Fibroblast of peridontal ligament (primary cell): ENCODE results near the gene BGN.

Experiments
- DNase-seq: peaks from one replicate; pipeline ENCODE4 v3.0.0-alpha.2; 2010; ENCODE audit errors: extremely low read depth

The BGN gene

DNA sequence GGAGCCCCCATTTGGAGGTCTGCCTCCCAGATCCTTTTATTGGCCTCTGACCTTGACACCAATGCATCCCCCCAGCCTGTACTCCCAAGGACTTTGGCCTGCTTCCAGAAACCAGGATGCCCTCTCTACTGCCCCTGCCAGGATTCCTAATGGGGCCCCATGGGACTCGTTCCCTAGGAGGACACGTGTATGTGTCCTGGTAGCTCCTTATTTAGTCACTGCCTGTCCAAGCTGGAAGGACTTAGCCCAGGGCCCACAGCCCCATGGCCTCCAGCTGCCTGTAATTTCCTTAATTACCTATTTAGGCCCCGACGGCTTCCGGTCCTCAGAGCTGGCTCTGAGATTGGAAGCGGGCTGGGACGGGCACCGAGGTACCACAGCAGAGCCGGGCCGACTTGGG is 32.0 kb downstream of the BGN start:
- no peak for DNase-seq

DNA sequence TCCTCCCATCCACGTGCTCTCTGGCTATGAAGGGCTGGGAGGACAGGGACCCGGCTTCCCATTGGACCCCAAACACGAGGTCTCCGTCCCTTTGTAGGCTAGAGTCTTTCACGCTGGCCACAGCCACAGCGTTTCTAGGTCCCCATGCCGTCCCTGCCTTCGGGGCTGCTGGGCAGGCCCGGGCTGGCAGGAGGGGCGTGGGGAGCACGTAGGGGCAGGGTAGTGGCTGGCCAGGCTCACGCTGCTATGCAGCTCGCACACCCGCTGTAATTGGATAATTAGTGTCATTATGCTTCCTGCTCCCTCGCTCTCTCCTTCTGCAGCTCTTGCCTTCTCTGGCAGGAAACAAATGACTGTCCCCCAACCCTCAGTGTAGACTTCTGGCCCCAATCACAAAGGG is 32.4 kb downstream of the BGN start:
- no peak for DNase-seq

DNA sequence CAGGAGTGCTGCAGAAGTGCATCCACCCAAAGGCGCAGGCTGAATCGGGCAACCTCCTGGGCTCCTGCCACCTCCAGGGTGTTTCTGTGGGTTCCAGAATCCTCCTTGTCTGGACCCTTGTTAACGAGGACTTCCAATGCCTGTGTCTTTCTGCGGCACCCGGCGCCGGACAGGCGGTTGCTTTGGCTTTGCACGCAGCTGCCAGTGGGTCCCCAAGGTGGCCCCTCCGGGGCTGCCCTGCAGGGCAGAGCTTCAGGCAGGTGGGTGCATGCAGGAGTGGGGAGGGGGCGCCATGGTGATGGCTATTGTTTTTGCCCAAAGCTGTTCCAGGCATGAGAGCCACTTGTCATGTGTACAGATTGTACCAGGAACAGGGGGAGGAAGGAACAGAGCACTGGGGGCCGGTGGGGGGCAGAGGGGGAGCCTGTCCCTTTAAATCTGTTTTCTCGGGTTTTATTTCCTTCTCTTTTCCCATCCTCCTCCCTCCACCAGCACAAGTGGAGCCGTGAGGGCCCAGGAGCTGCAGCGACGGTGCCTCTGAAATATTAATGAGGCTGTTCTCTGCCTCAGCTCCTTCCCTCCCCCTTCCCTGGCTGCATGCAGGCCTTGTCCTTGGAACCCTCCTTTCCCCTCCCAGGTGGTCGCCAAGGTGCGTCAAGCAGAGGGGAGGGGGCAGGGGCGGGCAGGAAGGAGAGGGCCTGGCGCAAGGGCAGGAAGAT is 35.8 kb downstream of the BGN start:
- DNase-seq = no peak

DNA sequence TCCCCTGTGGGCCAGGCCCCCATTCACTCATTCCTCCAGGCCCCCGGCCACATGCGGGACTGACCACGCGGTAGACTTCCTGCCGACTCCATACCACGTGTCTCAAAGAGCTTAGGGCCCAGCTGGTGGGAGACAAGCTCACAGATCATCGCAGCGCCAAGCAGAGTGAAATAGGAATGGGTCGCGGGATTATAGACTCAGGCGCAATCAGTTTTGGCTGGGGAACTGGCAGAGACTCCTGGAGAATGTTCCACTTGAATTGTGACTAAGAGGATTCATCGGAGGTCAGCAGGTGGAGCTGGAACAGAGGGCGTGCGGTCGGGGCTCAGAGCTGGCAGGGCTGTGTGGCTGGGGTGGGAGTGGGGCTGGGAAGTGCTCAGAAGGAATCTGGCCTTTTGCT is 38.3 kb downstream of the BGN start:
- DNase-seq = no peak

DNA sequence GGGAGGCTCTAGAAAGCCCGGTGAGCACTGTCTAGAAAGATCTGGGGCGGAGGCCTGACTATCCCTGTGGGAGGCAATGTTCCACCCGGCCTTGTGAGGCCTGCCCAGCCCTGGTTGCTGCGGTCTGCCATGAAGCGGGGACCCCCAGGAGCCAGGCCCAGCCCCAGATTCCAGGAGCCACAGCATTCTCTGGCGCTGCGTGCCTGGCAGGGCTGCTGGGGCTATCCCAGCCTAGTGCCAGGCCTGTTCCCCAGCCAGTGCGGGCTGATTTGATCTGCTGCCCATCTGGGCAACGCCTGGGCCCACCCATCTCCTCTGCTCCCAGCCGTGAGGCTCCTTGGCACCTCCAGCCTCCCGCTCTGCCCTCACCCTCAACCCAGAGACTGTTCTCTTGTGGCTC is 42.3 kb downstream of the BGN start:
- no peak for DNase-seq

DNA sequence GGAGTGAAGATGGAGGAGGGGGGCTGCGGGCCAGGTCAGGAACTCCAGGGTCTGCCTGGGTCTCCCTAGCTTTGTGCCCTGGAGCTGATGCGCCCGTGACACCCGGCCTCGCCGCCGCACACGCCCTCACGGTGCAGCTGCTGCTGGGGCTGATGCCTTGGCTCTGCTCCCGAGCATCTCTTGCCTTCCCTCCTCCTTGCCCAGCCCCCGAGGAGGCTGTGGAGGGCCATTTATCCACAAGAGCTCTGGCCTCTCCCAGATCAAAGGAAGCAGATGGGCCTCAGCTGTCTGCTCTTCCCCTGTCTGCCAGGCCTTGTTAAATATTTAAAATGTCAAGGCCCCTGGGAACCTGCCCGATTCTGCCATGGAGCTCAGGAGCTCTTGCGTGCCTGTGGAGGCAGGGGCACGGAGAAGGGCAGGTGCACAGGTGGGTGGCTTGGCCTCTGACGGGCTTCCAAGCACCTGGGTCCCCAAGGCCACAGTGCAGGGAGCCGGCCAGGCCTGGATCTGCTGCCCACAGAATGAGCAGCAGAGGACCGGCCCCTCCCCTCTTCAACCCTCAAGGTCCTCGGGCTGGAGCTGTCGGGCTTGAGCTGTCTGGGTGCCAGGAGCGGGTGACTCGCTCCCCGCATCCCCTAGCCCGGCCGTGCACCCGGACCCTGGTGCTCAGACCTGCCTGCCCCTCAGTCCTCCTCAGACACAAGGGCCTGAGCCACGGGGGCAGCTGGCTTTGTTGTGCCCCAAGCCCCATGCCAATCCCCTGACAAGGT is 42.9 kb downstream of the BGN start:
- no peak for DNase-seq

DNA sequence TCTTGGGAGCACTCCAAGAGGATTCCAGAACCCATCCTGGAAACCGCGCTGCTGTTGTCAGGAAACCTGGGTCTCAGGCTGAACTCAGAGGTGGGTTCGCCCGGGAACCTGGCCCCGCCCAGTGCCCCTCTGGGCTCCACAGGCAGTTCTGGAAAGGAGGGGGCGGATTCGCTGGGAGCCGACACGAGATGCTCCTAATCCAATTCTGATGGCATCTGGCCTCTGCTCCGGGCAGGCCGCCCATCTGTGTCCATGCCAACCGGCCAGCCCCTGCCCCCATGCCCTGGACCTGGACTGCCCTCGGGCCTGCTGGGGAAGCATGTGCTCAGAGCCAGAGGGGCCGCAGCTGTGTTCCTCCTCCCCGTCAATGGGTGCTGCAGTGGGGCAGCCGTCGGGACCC is 43.6 kb downstream of the BGN start:
- no peak for DNase-seq

DNA sequence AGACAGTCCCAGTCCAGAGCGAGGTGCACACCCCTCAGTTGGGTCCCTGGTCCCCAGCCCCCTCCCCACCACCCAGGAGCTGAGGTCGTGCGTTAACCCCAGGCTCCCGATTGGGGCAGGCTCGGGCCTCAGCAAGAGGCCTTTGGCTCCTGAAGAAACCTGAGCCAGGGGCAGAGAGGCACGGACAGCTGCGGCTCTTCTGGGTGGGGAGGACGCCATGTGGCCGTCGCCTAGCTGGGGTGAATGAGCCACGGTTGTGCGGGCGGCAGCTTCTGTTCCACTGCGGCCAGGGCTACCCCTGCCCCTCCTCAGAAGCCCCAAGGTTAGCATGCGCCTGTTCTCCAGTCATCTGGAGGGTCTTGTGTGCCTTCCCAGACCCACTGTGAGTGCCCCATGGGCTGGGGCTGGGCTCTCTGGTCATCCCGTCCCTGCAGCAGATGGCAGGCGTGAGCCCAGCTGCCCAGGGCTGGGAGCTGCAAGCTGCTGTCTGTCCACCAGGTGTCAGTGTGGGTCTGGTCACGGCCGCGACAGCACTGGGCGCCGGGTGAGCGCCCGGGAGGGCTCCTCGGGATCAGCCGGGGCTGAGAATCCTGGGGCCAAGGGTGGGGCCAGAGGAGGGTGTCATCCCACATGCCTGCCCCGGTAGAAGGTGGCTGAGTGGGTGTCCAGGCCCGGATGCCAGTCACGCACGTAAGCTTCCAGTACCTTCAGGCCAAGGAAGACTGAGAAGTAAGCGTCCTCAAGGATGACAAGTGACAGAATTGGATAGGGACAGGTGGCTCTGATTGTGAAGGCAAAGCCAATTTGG is 44.6 kb downstream of the BGN start:
- peak; percentile 50 for DNase-seq

DNA sequence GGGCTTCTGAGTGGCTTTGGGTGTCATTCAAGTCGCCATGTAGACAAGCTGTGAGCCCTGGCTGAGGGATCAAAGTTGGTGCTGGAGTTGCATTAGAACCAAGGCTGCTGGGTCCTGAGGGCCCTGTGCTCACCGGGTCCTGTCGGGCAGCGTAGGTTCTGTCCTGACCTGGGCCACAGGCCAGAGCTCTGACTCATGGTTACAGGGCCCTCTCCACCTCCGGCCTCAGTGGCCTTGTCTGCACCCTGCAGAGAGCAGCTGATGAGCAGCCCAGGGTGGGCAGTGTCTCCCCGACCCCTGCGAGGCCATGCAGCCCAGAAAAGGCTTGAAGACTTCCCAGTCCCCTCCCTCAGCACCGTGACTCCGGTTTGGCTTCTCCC is 45.2 kb downstream of the BGN start:
- DNase-seq = no peak

DNA sequence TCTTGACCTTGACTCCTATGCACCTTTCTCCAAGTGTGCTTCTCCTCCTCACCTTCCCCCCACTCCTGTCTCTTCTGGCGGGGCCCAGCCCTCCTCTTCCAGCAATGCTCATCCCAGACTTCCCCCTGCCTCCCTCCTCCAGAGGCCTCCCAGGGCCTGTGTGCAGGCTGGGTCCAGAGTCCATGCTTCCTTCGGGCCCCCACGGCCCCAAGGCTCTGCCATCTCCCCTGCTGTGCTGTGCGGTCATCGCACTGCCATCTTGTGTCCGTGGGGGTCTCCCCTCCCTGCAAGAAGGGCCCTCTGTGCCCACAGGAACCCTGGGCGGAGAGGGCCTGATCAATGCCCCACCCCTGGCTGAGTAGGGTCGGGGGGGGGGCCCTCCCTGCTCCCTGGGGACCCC is 49.9 kb downstream of the BGN start:
- DNase-seq = no peak

DNA sequence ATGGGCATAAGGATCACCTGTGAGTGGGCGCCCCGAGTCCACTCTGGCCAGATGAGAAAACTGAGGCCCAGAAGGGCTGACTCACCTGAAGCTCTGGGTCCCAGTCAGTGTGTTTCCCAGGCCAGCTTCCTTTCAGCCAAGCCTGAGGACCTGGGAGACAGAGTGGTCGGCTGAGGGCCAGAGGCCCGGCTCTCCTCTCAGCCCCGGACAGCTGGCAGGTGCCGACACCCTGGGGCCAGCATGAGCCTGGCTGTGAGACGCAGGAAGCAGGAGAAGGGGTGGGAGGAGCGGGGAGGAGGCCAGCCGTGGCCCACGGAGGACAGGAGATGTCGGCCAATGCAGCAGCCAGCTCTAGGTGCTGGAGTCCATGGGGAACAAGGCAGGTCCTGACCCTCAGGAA is 51.6 kb downstream of the BGN start:
- DNase-seq = no peak

DNA sequence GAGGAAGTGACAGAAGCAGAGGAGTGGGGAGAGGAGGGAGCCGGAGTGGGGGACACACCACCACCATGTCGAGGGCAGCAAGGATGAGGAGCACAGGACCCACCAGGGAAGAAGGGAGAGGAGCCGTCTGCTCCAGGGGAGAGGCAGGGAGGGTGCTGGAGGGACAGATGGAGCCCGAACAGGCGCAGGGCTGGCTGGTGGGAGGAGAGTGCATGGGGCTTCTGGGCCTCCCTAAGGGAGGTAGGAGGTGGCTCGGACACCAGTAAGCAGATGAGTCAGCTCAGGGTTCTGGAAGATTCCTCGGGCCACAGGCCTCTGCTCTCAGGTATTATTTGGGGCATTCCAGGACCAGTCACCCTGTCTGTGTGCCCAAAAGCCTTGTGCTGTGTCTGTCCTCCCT is 52.4 kb downstream of the BGN start:
- no peak for DNase-seq

DNA sequence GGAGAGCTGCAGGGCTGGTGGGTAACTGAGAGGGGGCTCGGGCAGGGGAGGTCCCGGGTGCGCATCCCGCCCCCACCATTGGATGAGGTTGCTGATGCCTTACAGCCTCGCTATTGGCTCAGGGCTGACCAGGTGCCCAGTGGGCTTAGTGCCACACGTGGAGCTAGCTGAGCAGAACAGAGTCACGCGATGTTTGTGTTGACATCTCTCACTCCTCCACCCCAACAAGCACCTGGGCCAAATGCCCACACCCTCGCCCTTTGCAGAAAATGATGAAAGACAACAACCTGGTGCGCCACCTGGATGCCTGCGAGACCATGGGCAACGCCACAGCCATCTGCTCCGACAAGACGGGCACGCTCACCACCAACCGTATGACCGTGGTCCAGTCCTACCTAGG is 54.5 kb downstream of the BGN start:
- DNase-seq = no peak

DNA sequence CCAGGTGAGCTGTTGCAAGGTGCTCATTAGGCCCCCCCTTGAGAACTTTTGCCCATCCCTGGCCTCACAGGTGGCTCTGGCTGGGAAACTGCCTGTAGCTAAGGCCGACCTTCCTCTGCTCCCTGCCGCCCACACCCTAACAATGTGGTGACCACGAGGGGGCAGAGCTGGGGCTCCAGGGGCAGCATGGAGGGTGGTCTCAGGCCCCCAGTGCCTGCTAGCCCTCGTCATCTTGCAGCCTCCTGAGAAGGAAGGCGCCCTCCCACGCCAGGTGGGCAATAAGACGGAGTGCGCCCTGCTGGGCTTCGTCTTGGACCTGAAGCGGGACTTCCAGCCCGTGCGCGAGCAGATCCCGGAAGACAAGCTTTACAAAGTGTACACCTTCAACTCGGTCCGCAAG is 55.0 kb downstream of the BGN start:
- DNase-seq = no peak

DNA sequence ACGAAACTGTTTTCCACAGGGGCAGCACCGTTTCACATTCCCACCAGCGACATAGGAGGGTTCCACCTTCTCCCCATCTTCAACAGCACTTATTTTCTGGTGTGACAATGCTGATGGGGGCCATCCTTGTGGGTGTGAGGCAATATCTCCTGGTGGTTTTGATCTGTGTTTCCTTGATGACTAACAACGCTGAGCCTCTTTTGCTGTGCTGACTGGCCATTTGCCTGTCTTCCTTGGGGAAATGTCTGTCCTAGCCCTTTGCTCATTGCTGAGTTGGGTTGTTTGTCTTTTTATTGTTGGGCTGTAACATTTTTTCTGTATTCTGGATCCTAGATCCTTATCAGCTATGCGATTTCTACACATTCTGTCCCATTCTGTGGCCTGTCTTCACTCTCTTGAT is 56.4 kb downstream of the BGN start:
- peak; percentile 3 for DNase-seq

DNA sequence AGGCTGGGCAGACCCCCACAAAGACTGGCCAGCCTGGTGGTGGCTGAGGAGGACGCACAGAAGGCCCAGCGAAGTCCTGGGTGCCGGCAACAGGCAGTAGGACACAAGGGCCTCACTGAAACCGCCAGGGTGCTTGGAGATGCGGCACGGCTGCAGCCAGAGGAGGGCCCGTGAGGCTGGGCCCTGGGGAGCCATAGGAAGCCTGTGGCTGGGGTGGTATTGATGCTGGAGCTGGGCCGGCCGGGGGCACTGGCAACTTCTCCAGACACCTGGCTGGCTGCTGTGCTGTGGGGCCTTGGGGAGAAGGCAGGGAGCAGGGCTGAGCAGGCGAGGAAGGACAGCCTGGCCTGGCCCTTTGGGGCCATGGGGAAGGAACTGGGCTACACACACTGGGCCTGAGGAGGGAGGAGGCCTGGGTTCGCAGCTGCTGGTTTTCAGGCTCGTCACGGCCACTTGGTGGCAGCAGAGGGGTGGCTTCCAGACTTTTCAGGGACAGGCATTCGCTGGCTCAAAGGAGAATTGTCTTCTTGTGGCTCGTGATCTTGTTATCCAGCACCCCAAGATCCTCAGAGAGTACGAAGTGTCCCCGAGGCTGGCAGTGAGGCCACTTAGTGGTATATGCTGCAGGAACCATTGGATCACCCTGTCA is 59.9 kb downstream of the BGN start:
- peak; percentile 45 for DNase-seq

DNA sequence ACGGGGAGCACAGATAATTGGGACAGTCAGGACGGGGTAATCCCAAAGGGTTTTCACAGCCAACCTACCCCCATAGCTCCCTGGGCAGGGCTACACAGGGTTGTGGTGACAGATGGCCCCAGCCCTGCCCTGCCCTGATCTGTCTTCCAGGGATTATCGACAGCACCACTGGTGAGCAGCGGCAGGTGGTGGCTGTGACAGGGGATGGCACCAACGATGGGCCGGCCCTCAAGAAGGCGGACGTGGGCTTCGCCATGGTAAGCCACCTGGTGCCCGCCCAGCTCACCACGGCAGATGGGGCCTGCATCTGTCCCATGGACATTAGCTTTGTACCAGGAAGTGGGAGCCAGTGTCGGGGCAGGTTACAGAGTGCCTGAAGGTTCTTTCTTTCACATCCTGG is 62.0 kb downstream of the BGN start:
- no peak for DNase-seq

DNA sequence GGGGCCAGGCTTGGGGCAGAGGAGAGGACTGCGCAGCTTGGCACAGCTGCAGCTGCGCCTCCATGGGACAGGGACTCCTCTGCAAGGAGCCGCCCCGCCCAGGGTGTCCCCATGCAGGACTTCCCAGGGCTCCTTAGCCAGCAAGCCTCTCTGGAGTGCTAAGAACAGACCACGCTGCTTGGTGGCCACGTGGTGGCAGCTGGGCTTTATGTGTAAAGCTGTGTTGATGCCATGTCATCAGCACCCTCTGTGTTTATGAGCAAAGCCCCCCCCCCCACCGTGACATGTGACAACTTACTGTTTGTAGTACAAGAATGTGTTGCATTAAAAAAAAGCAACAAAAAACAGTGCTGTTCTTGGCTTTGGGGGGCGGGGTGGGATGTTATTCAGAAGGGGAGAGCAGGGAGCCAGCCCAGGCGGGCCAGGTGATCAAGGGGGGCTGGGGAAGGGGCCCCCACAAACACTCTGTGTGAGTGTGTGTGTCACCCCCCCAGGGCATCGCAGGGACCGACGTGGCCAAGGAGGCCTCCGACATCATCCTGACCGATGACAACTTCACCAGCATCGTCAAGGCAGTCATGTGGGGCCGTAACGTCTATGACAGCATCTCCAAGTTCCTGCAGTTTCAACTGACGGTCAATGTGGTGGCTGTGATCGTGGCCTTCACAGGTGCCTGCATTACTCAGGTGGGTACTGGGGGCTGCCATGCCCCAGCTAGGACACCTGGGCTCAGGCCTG is 63.0 kb downstream of the BGN start:
- DNase-seq = no peak
